Activated T-cell treated with anti-CD3 and anti-CD28 coated beads, Interleukin-2, amount 50 U/mL, for 24 hours (primary cell): ENCODE data around the gene PIRT.

Experiments used
- DNase-seq: peaks from one replicate; pipeline ENCODE4 v3.0.0-alpha.2; 2020
- H3K27ac Mint-ChIP-seq: 2 replicates; pipeline ENCODE4 v1.8.0; 2020; ENCODE audit warnings: mild to moderate bottlenecking, mixed read lengths
- H3K27me3 Mint-ChIP-seq: 2 replicates; pipeline ENCODE4 v1.8.0; 2020; ENCODE audit warnings: mixed read lengths
- H3K36me3 Mint-ChIP-seq: 2 replicates; pipeline ENCODE4 v1.8.0; 2020; ENCODE audit warnings: low read depth, mixed read lengths
- H3K4me1 Mint-ChIP-seq: 2 replicates; pipeline ENCODE4 v1.8.0; 2020; ENCODE audit warnings: low read depth, mixed read lengths
- H3K4me3 Mint-ChIP-seq: 2 replicates; pipeline ENCODE4 v1.8.0; 2020; ENCODE audit warnings: mild to moderate bottlenecking, moderate library complexity, mixed read lengths
- H3K9me3 Mint-ChIP-seq: 2 replicates; pipeline ENCODE4 v1.8.0; 2020; ENCODE audit warnings: mixed read lengths

PIRT gene

GRCh38 chr17:10787306-10788045 is 50.4 kb downstream of the PIRT start:
- no peaks in the 10 kb centered on the region for H3K36me3 Mint-ChIP-seq
- H3K4me1 Mint-ChIP-seq = no peaks in the 10 kb centered on the region
- H3K27ac Mint-ChIP-seq = no peak overlapping the region

GRCh38 chr17:10785295-10785694 is 52.6 kb downstream of the PIRT start:
- Mint-ChIP-seq H3K9me3 (peaks cover 10% of the 10 kb centered on the region), H3K36me3 (no peaks in the 10 kb centered on the region), H3K4me1 (no peaks in the 10 kb centered on the region), H3K27ac (no peak overlapping the region), H3K27me3 (peaks cover 5% of the 10 kb centered on the region), H3K4me3 (no peak overlapping the region)
- DNase-seq = no peak

More at GRCh38 chr17:10787306-10788045, 50.4 kb downstream of the PIRT start:
- peaks cover 5% of the 10 kb centered on the region for H3K27me3 Mint-ChIP-seq
- no peak overlapping the region for H3K4me3 Mint-ChIP-seq
- H3K9me3 Mint-ChIP-seq = peaks cover 10% of the 10 kb centered on the region
- DNase-seq = no peak

GRCh38 chr17:10779609-10780008 is 58.3 kb downstream of the PIRT start:
- no peak for DNase-seq
- Mint-ChIP-seq H3K27ac (no peak overlapping the region), H3K27me3 (no peaks in the 10 kb centered on the region), H3K36me3 (no peaks in the 10 kb centered on the region), H3K4me3 (no peak overlapping the region), H3K9me3 (peaks cover 10% of the 10 kb centered on the region), H3K4me1 (no peaks in the 10 kb centered on the region)

- H3K4me1 Mint-ChIP-seq = no peaks in the 10 kb centered on the region
- no peak overlapping the region for H3K4me3 Mint-ChIP-seq
- no peak overlapping the region for H3K27ac Mint-ChIP-seq
- H3K9me3 Mint-ChIP-seq = peaks cover 3% of the 10 kb centered on the region
- H3K27me3 Mint-ChIP-seq = no peaks in the 10 kb centered on the region
- DNase-seq = no peak
- H3K36me3 Mint-ChIP-seq = no peaks in the 10 kb centered on the region
Observed at GRCh38 chr17:10777890-10778289, 60.0 kb downstream of the PIRT start.

GRCh38 chr17:10777131-10777807 is 60.6 kb downstream of the PIRT start:
- no peak overlapping the region for H3K4me3 Mint-ChIP-seq
- no peak overlapping the region for H3K27ac Mint-ChIP-seq
- peaks cover 4% of the 10 kb centered on the region for H3K9me3 Mint-ChIP-seq
- H3K4me1 Mint-ChIP-seq = no peaks in the 10 kb centered on the region
- H3K27me3 Mint-ChIP-seq = no peaks in the 10 kb centered on the region
- H3K36me3 Mint-ChIP-seq = no peaks in the 10 kb centered on the region
- no peak for DNase-seq

- Mint-ChIP-seq H3K9me3 (peaks cover 9% of the 10 kb centered on the region), H3K27me3 (no peaks in the 10 kb centered on the region), H3K4me3 (no peak overlapping the region), H3K4me1 (no peaks in the 10 kb centered on the region), H3K27ac (no peak overlapping the region), H3K36me3 (no peaks in the 10 kb centered on the region)
- DNase-seq = no peak
Observed at GRCh38 chr17:10776381-10776780, 61.5 kb downstream of the PIRT start.

- no peaks in the 10 kb centered on the region for H3K27me3 Mint-ChIP-seq
- H3K36me3 Mint-ChIP-seq = no peaks in the 10 kb centered on the region
- peaks cover 10% of the 10 kb centered on the region for H3K9me3 Mint-ChIP-seq
- no peak for DNase-seq
- H3K4me1 Mint-ChIP-seq = no peaks in the 10 kb centered on the region
- H3K4me3 Mint-ChIP-seq = no peak overlapping the region
- no peak overlapping the region for H3K27ac Mint-ChIP-seq
Observed at GRCh38 chr17:10775740-10776356, 62.0 kb downstream of the PIRT start.

- no peaks in the 10 kb centered on the region for H3K4me1 Mint-ChIP-seq
Observed at GRCh38 chr17:10775058-10775457, 62.8 kb downstream of the PIRT start.

GRCh38 chr17:10773391-10773790 is 64.5 kb downstream of the PIRT start:
- Mint-ChIP-seq H3K36me3 (no peaks in the 10 kb centered on the region), H3K27me3 (no peaks in the 10 kb centered on the region), H3K4me1 (no peaks in the 10 kb centered on the region), H3K9me3 (peaks cover 10% of the 10 kb centered on the region), H3K27ac (no peak overlapping the region), H3K4me3 (no peak overlapping the region)
- no peak for DNase-seq

More at GRCh38 chr17:10775058-10775457, 62.8 kb downstream of the PIRT start:
- Mint-ChIP-seq H3K36me3 (no peaks in the 10 kb centered on the region), H3K4me3 (no peak overlapping the region), H3K27me3 (no peaks in the 10 kb centered on the region), H3K27ac (no peak overlapping the region), H3K9me3 (peaks cover 10% of the 10 kb centered on the region)
- DNase-seq = no peak
